ENCODE measurements around the gene DOK6.
"Not testable (repeated sequence)": the region's sequence is repeated elsewhere in the genome, so short reads cannot be mapped to it uniquely, and the experiment has no call there.

DOK6 gene

DNA sequence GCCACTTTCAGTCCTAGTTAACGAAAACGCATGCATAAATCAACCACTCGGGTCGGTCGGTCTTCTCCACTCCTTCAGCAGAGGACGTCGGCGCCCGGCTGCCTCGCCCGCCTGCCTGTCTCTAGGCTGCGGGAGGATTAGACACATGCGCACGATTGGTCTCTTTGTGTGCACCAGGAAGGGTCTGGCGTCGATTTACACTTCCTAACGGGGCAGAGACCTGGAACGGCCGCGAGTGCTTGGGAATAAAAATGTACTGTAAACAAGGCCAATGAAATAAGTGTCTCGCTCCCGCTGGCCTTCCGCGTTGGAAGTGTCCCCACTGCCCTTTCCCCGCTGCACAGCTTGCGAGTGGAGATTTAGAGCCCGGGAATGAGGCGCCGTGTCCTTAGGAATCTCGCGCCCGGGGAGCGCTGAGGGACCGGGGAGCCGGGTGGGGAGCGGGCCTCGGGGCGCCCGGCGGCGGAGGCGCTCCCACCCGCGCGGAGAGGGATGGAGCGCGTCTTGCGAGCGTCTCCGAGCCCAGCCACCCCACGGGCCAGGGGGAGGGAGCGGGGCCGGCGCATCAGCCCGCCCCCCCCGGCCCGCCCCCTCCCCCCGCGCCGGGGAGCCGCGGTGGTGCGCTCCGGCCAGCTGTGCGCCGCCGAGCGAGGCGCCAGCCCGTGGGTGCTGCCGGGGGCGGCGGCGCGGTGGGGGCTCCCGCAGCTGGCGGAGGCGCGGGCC is at the start of gene DOK6:
Gene DOK6 (plus strand): TSS at position 636 of the 723 bp plus-strand sequence.
- no peak for DNase-seq

- no peak for DNase-seq
Measured at GRCh38 chr18:69353023-69353422, 47.7 kb upstream of the DOK6 start.

DNA sequence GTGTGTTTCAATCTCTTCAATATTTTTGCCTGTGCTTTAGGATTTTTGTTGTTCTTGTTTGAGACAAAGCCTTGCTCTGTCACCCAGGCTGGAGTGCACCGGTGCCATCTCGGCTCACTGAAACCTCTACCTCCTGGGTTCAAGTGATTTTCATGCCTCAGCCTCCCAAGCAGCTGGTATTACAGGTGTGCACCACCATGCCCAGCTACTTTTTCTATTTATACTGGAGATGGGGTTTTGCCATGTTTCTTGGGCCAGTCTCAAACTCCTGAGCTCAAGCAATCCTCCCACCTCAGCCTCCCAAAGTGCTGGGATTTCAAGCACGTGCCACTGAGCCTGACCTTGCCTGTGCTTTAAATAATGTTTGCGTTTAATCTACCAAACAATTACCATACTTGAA is 43.1 kb upstream of the DOK6 start:
- DNase-seq, result no peak

- DNase-seq, result no peak
Measured at GRCh38 chr18:69358212-69358895, 42.3 kb upstream of the DOK6 start.

DNA sequence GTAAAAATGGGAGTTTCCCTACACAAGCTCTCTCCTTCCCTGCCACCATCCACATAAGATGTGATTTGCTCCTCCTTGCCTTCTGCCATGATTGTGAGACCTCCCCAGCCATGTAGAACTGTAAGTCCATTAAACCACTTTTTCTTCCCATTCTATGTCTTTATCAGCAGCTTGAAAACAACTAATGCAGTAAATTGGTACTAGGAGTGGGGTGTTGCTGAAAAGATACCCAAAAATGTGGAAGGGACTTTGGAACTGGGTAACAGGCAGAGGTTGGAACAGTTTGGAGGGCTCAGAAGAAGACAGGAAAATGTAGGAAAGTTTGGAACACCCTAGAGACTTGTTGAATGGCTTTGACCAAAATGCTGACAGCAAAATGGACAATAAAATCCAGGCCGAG is 40.9 kb upstream of the DOK6 start:
- DNase-seq, result not testable (repeated sequence)

GRCh38 chr18:69364930-69365329 is 35.8 kb upstream of the DOK6 start:
- no peak for DNase-seq

- DNase-seq, result no peak
Measured at GRCh38 chr18:69365658-69366057, 35.0 kb upstream of the DOK6 start.

DNA sequence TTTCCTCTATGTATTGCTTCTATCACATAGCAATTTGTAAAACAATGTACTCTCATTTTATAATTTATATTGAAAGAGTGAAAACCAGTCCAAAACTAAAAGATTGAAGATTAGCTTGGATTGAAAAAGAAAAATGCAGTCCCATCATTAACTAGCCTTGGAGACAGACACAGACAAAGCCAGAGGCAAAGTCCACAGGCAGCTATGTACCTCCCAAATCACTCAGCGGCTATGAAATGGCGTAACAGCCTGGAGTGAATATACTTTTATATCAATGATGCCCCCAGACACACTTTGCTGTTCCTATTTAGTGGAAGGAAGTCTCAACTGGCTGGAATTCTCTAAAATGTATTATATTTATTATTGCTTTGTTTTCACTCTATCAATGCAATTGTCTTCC is 33.6 kb upstream of the DOK6 start:
- DNase-seq, result no peak

DNA sequence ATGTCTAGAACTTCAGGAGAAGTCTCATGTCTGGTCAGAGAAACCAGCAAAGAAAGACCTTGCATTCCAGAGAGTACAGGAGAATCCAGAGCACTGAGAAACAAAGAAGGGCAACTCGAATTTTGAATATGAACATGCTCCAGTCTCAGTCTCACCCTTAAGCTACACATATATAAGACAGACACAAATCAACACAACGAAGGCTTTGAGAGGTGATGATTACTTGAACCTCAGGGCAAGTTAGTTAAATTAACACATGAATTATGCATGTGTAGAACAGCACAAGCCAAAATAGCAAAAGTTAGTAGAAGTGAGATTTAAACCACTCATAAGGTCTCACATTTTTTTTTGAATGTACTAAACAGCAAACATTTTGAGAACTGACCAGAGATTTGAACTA is 29.0 kb upstream of the DOK6 start:
- no peak for DNase-seq

DNA sequence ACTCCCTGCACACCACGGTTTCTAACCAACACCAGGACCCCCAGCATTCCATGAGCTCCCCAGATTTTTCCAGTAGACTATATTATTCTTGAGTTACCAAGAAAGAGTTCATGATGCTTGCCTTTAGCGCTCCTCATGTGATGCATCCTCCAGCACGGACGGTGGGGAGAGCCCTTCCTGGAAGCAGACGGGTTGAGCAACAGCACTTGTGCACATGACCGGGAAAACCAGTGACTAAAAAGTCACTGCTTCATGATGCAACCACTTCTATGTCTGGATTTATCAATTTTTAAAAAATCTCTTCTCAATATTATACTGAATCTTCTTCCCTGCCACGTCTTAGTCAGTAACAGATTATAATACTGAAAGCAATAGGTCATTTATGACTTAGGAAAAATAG is 20.4 kb upstream of the DOK6 start:
- no peak for DNase-seq

DNA sequence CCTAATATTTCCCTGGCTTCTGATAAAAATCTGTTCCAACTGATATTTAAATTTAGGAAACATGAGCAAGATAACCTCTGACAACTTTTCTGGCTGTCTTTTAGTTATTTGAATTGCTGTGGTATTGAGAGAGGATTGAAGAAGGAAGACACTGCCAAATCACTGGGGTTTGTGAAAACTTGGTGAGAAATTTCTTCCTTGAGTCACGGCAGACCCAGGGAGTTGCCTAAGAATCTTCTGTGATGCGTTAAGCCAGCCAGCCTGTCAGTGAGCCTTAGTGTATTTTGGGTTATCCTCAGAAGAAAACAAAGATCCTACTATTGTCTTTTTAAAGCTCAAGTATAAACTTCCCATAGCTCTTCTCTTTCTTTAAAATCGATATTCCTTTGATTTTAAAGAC is 17.5 kb upstream of the DOK6 start:
- DNase-seq, result no peak

- no peak for DNase-seq
Measured at GRCh38 chr18:69387186-69387585, 13.5 kb upstream of the DOK6 start.

GRCh38 chr18:69388222-69388621 is 12.5 kb upstream of the DOK6 start:
- no peak for DNase-seq

DNA sequence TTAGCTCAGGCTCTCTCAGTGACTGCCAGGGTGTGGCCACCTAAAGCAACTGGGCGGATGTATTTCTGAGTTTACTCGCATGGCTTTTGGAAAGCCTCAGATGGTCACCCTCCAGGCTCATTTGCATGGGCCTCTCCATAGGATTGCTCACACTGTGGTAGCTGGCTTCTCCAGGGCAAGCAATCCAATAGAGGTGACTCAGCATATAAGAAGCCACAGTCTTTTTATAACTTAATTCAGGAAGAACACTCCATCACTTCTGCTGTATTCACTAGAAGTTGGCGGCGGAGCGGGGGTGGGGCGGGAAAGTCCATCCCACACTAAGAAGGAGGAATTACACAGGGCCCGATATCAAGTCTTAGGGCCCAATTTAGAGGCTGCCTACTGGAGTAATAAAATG is 3.6 kb upstream of the DOK6 start:
- DNase-seq, result no peak

DNA sequence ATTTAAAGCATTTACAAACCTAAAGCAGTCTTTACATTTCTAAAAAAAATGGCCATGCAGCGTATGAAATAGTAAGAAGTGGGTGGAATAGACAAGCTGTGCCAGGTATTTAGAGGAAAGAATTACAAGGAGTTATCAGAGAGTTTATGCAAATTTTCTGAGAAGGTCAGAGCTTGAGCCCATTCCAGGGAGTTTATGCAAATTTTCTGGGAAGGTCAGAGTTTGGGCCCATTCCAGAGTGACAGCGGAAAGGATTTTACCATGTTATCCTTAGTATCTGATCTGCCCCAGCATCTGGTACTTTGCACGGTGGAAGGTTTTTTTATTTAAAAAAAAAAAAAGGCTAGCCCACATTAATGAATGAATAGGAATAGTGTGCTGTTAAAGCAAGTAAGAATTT is 1.4 kb upstream of the DOK6 start:
- no peak for DNase-seq

DNA sequence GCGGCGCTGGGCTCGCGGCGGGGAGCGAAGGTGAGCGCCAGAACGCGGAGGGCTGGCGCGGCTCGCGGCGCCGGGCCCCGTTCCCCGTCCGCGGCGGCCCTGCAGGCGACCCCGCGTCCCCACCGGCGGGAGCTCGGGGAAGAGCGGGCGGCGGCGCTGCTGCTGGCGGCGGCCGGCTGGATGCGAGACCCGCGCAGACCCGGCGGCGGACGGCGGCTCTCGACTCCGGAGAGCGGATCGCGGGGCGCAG is 213 bp downstream of the DOK6 start:
- no peak for DNase-seq

DNA sequence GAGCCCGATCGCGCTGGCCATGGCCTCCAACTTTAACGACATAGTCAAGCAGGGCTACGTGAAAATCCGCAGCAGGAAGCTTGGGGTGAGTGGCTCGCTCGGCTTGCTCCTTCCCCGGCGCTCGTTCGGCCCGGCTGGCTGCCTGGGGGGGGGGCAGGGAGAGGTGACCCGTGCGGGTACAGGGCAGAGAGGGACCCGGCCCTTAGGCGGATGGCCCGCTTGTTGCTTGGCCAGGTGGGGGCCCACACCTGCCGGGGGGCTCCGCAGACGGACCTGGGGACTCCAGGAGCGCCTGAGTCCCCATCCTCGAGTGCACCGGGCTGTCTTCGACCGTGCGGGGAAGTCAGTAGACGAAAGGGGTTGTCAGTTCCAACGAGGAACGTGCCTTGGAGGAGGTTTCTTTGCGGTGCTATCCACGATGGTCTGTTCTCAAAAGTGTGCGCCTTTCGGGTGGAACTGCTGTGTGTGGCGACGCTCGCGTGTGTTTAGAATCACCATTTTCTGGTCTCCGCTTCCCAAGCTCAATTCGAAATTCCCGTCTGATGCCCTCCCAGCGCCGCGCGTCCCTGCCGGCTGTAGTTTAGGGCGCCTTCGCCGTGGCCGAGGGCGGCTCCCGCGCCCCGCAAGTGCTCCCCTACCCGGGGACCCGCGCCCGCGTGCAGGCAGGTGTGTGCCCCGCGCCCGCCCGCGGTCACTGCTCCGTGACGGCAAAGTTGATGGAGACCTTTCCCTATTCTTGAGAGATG is 711 bp downstream of the DOK6 start:
- DNase-seq, result no peak

GRCh38 chr18:69401972-69402532 is 1.4 kb downstream of the DOK6 start:
- DNase-seq, result no peak

DNA sequence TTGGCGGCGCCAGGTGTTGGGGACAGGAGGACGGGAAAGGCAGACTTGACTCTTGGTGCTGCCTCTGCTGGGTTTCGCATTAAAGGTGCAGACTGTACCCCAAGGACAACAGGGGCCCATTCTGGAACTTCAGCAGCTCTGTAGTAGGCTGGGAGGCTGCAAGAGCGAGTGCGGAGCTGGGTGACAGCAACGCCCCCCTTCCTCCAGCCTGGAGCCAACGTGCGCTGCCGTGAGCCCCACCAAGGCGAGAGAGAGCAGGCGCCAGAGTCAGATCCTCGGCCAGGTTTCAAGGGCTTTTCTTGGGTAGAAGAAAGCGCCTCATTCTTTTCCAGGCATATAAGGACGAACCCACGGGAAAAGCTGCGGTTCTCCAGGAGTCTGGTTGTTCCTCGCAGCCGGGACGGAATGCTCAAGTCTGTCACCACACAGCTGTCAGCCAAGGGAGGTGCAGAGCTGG is 1.9 kb downstream of the DOK6 start:
- no peak for DNase-seq

GRCh38 chr18:69408522-69408921 is 7.8 kb downstream of the DOK6 start:
- DNase-seq, result no peak

GRCh38 chr18:69411199-69411598 is 10.5 kb downstream of the DOK6 start:
- DNase-seq, result no peak

DNA sequence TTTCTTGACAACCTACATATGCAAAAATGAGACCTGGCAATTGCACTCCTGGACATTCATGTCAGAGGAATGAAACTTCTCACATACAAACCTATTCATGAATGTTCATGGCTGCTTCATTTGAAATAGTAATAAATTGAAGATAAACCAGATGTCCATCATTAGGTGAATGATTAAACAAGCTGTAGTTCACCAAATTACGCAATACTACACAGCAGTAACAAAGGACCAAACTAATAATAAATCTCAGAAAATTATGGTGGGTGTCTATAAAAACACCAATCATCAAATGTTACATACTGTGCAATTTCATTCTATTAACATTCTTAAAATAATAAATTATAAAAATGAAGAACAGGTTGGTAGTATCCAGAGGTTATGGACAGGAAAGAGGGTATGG is 13.5 kb downstream of the DOK6 start:
- no peak for DNase-seq

DNA sequence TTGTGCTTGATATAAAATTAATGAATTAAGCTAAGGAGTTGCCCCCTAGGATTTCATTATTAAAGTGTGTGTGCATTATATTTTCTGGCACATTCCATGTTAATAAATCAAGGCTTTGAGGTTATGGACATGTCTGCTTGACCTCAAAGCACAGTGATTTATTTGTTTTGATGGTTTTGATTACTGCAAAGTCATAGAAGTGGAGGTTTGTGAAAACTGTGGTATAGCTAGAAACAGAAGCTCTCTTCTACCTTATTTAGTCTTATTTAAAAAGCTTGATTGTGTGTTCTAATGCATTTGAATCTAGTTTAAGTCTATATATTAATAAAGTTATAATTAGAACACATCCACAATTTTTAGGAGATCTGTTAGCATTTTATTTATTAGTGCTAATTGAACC is 32.2 kb downstream of the DOK6 start:
- no peak for DNase-seq

GRCh38 chr18:69435000-69435399 is 34.3 kb downstream of the DOK6 start:
- DNase-seq, result no peak
